Left renal cortex interstitium (tissue), 4 donors: ENCODE results near the gene FSD1. TPM values are rescaled to one million over a fixed set of nuclear protein-coding genes. Genes with fewer than 3 reads are reported as not detected.
"Not testable (repeated sequence)": the region's sequence is repeated elsewhere in the genome, so short reads cannot be mapped to it uniquely, and the experiment has no call there.

Source experiments
- DNase-seq, 4 donors: peaks; one replicate each; pipeline ENCODE4 v3.0.0-alpha.2; 2013; ENCODE audit warnings: low read depth in 4 of 4, low spot score in 2 of 4, missing footprints in 1 of 4
- polyA plus RNA-seq, 4 donors: library from polyadenylated mRNA; unstranded; fragments of 120-200 nt; gene quantifications; one replicate each; pipeline ENCODE4 v1.2.1, GENCODE V29; 2013; ENCODE audit not compliant: insufficient read length in 4 of 4

Gene FSD1
- polyA plus RNA-seq, 4 donors = 3.9 to 11.4 (median 7.1) TPM

- DNase-seq = no peak
Measured at GRCh38 chr19:4284176-4284958, 20.0 kb upstream of the FSD1 start.

- no peak for DNase-seq
Measured at GRCh38 chr19:4284974-4285373, 19.4 kb upstream of the FSD1 start.

- DNase-seq = not testable (repeated sequence)
Measured at GRCh38 chr19:4286141-4286540, 18.3 kb upstream of the FSD1 start.

- DNase-seq = no peak
Measured at GRCh38 chr19:4288091-4288777, 16.2 kb upstream of the FSD1 start.

GRCh38 chr19:4291184-4291732 is 13.1 kb upstream of the FSD1 start:
- DNase-seq = no peak

- DNase-seq = no peak
Measured at GRCh38 chr19:4292515-4292914, 11.9 kb upstream of the FSD1 start.

GRCh38 chr19:4294389-4294788 is 10.0 kb upstream of the FSD1 start:
- no peak for DNase-seq

GRCh38 chr19:4295972-4296771 is 8.2 kb upstream of the FSD1 start:
- DNase-seq = no peak

GRCh38 chr19:4297901-4298809 is 6.2 kb upstream of the FSD1 start:
- DNase-seq = no peak

- no peak for DNase-seq
Measured at GRCh38 chr19:4298810-4299550, 5.4 kb upstream of the FSD1 start.

GRCh38 chr19:4300589-4300988 is 3.8 kb upstream of the FSD1 start:
- DNase-seq = no peak

- DNase-seq = no peak
Measured at GRCh38 chr19:4301590-4302242, 2.7 kb upstream of the FSD1 start.

- DNase-seq = no peak
Measured at GRCh38 chr19:4302243-4302640, 2.2 kb upstream of the FSD1 start, which contains the start of gene TMIGD2. Gene TMIGD2, minus strand, starts transcription at chr19:4302389. Its CDS starts 4 bp downstream, at chr19:4302385.

GRCh38 chr19:4303819-4304537 is 420 bp upstream of the FSD1 start:
- DNase-seq = no peak

- DNase-seq = no peak
Measured at GRCh38 chr19:4305257-4305612, 837 bp downstream of the FSD1 start.

GRCh38 chr19:4305659-4306058 is 1.3 kb downstream of the FSD1 start:
- no peak for DNase-seq

GRCh38 chr19:4310247-4311121 is 6.1 kb downstream of the FSD1 start:
- DNase-seq = no peak
